ENCODE results near the gene FAM111A. TPM values are rescaled to one million over a fixed set of nuclear protein-coding genes. Genes with fewer than 3 reads are reported as not detected.

Gene FAM111A
- total RNA-seq, 1 donor from 2014 or later, result 7.9 TPM

- DNase-seq (ENCODE audit: low read depth) (no peak), FAIRE-seq (no peak)
- TF ChIP-seq CTCF (IDR thresholded peaks at IDR 0.05; ENCODE audit: insufficient read depth, low read length, severe bottlenecking), result no peak
- Histone ChIP-seq H3K4me3 (ENCODE audit: low read depth, low read length) (no peak overlapping the region), H3K27me3 (ENCODE audit: control insufficient read depth, insufficient read depth, low read length) (no peaks in the 10 kb centered on the region), H3K36me3 (ENCODE audit: control insufficient read depth, insufficient read depth, low read length) (no peaks in the 10 kb centered on the region)
These were observed 9.8 kb downstream of the FAM111A start for GRCh38 chr11:59152312-59152951.

- no peak for FAIRE-seq
These were observed 12.0 kb downstream of the FAM111A start for GRCh38 chr11:59154610-59155009.

GRCh38 chr11:59157433-59157832, 14.8 kb downstream of the FAM111A start:
- Histone ChIP-seq H3K36me3 (ENCODE audit: control insufficient read depth, insufficient read depth, low read length) (no peaks in the 10 kb centered on the region), H3K27me3 (ENCODE audit: control insufficient read depth, insufficient read depth, low read length) (no peaks in the 10 kb centered on the region), H3K4me3 (ENCODE audit: low read depth, low read length) (no peak overlapping the region)
- no peak for TF ChIP-seq CTCF (IDR thresholded peaks at IDR 0.05; ENCODE audit: insufficient read depth, low read length, severe bottlenecking)
- no peak for FAIRE-seq
- DNase-seq (ENCODE audit: low read depth), result no peak

More at GRCh38 chr11:59154610-59155009, 12.0 kb downstream of the FAM111A start:
- no peak for DNase-seq (ENCODE audit: low read depth)
- H3K27me3 ChIP-seq (ENCODE audit: control insufficient read depth, insufficient read depth, low read length), result no peaks in the 10 kb centered on the region
- no peak for TF ChIP-seq CTCF (IDR thresholded peaks at IDR 0.05; ENCODE audit: insufficient read depth, low read length, severe bottlenecking)
- no peaks in the 10 kb centered on the region for H3K36me3 ChIP-seq (ENCODE audit: control insufficient read depth, insufficient read depth, low read length)
- H3K4me3 ChIP-seq (ENCODE audit: low read depth, low read length), result no peak overlapping the region

GRCh38 chr11:59158206-59159068, 15.8 kb downstream of the FAM111A start:
- H3K36me3 ChIP-seq (ENCODE audit: control insufficient read depth, insufficient read depth, low read length), result no peaks in the 10 kb centered on the region
- no peaks in the 10 kb centered on the region for H3K27me3 ChIP-seq (ENCODE audit: control insufficient read depth, insufficient read depth, low read length)
- TF ChIP-seq CTCF (IDR thresholded peaks at IDR 0.05; ENCODE audit: insufficient read depth, low read length, severe bottlenecking), result peak; percentile 79
- DNase-seq (ENCODE audit: low read depth), result peak; percentile 62
- FAIRE-seq, result peak; percentile 85
- H3K4me3 ChIP-seq (ENCODE audit: low read depth, low read length), result no peak overlapping the region

- Histone ChIP-seq H3K36me3 (ENCODE audit: control insufficient read depth, insufficient read depth, low read length) (no peaks in the 10 kb centered on the region), H3K4me3 (ENCODE audit: low read depth, low read length) (no peak overlapping the region), H3K27me3 (ENCODE audit: control insufficient read depth, insufficient read depth, low read length) (no peaks in the 10 kb centered on the region)
- no peak for FAIRE-seq
- no peak for TF ChIP-seq CTCF (IDR thresholded peaks at IDR 0.05; ENCODE audit: insufficient read depth, low read length, severe bottlenecking)
- no peak for DNase-seq (ENCODE audit: low read depth)
These were observed 21.4 kb downstream of the FAM111A start for GRCh38 chr11:59164028-59164427.

Data from bronchial epithelial cell (primary cell).